Measurements from ENCODE around the gene DDX39A.

DNA sequence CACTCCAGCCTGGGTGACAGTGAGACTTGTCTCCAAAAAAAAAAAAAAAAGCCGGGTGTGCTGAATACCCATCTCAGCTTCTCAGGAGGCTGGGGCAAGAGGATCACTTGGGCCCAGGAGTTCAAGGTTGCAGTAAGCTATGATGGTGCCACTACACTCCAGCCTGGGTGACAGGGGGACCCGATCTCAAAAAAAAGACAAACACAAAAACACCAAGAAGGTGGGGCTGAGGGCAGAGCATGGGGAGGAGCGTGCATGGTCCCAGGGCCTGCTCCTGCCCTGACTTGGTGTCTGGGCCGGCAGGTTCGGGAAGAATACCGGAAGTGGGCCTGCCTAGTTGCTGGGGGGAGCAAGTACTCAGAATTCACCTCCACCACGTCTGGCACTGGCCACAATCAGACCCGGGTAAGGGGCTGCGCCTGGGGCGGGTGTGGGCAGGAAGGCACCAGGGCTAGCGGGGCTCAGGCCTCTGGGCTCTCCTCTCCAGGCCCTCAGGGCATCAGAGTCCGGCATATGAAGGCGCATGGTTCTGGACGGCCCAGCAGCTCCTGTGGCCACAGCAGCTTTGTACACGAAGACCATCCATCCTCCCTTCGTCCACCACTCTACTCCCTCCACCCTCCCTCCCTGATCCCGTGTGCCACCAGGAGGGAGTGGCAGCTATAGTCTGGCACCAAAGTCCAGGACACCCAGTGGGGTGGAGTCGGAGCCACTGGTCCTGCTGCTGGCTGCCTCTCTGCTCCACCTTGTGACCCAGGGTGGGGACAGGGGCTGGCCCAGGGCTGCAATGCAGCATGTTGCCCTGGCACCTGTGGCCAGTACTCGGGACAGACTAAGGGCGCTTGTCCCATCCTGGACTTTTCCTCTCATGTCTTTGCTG is 11.3 kb downstream of the DDX39A start:
- TF ChIP-seq, protein P1, sequence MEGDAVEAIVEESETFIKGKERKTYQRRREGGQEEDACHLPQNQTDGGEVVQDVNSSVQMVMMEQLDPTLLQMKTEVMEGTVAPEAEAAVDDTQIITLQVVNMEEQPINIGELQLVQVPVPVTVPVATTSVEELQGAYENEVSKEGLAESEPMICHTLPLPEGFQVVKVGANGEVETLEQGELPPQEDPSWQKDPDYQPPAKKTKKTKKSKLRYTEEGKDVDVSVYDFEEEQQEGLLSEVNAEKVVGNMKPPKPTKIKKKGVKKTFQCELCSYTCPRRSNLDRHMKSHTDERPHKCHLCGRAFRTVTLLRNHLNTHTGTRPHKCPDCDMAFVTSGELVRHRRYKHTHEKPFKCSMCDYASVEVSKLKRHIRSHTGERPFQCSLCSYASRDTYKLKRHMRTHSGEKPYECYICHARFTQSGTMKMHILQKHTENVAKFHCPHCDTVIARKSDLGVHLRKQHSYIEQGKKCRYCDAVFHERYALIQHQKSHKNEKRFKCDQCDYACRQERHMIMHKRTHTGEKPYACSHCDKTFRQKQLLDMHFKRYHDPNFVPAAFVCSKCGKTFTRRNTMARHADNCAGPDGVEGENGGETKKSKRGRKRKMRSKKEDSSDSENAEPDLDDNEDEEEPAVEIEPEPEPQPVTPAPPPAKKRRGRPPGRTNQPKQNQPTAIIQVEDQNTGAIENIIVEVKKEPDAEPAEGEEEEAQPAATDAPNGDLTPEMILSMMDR (IDR thresholded peaks at IDR 0.05; ENCODE audit: low read length) = no peak
- no peak for TF ChIP-seq EZH2 (IDR thresholded peaks at IDR 0.05; ENCODE audit: borderline replicate concordance, low read length)
